Measurements from ENCODE around the gene IL22RA1. TPM values are rescaled to one million over a fixed set of nuclear protein-coding genes. Genes with fewer than 3 reads are reported as not detected.

The IL22RA1 gene
- total and polyA plus RNA-seq, 2 of the 8 experiments (the other 6 are each of a cell fraction or from before 2014, with no cell fraction given), result 0.17 to 0.32 TPM

GRCh38 chr1:24093732-24094131, 49.2 kb downstream of the IL22RA1 start:
- H3K4ac ChIP-seq (replicated peaks; ENCODE audit: insufficient read length, low read depth, low read length), result no peak overlapping the region
- H3K4me1 ChIP-seq (replicated peaks in 1 of 4; ENCODE audit: control insufficient read depth in 3 of 4, insufficient read depth in 4 of 4, low read length in 3 of 4), result peaks cover 0 to 6% (median 2%) of the 10 kb centered on the region in 4 experiments; a peak in 3 of 7 replicates
- H2BK12ac ChIP-seq (ENCODE audit: low read depth, low read length), result no peak overlapping the region
- no peak for FAIRE-seq
- no peaks in the 10 kb centered on the region for H3K36me3 ChIP-seq (ENCODE audit: control insufficient read depth in 2 of 4, insufficient read depth in 4 of 4, low read length in 3 of 4)
- H3K27ac ChIP-seq (ENCODE audit: low read depth, low read length), result no peak overlapping the region
- no peak overlapping the region for H4K5ac ChIP-seq (ENCODE audit: insufficient read length, low read depth, low read length)
- no peaks in the 10 kb centered on the region for H3K9me3 ChIP-seq (ENCODE audit: insufficient read depth in 2 of 2, low read depth in 1 of 2, low read length in 1 of 2)
- H3K23me2 ChIP-seq (ENCODE audit: low read depth, low read length), result no peaks in the 10 kb centered on the region
- no peaks in the 10 kb centered on the region for H3K79me1 ChIP-seq (ENCODE audit: low read depth, low read length)
- no peaks in the 10 kb centered on the region for H3K79me2 ChIP-seq (ENCODE audit: control insufficient read depth in 1 of 2, insufficient read depth in 2 of 2, low read length in 2 of 2)
- no peak overlapping the region for H2BK120ac ChIP-seq (replicated peaks; ENCODE audit: low read depth, low read length)
- H3K4me2 ChIP-seq (ENCODE audit: insufficient read depth in 1 of 2, low read depth in 2 of 2, low read length in 2 of 2), result no peak overlapping the region
- H3K18ac ChIP-seq (ENCODE audit: extremely low read depth, low read length), result no peak overlapping the region
- CTCF ChIA-PET (ENCODE audit: partially characterized antibody), result interaction anchor here (0.7 to 5.0 kb wide), 8 partner anchors 8 to 109 kb away, joined by 3 to 35 read pairs (median 3); partner anchors contain the start of gene MYOM3
- H2BK20ac ChIP-seq (ENCODE audit: low read length), result no peak overlapping the region
- WGBS, 2 experiments (ENCODE audit: extremely low coverage in 1 of 2, insufficient coverage in 1 of 2, insufficient read length in 1 of 2, insufficient replicate concordance in 2 of 2, low coverage in 1 of 2, low lambda C conversion rate in 2 of 2, missing lambda C conversion rate in 1 of 2), result 86% methylated on average over 7 of the region's 9 CpGs; no CpG with 5 or more reads in 1 of the 2 experiments
- no peak overlapping the region for H2BK15ac ChIP-seq (ENCODE audit: low read length)
- H4K8ac ChIP-seq (ENCODE audit: extremely low read depth, insufficient read depth, low read length), result no peak overlapping the region
- H3K23ac ChIP-seq (ENCODE audit: insufficient read length), result no peak overlapping the region
- no peaks in the 10 kb centered on the region for H4K20me1 ChIP-seq (replicated peaks in 1 of 2; ENCODE audit: control insufficient read depth in 1 of 2, insufficient read depth in 2 of 2, low read length in 2 of 2)
- H3K9ac ChIP-seq (replicated peaks in 1 of 4; ENCODE audit: extremely low read depth in 1 of 4, low read depth in 3 of 4, low read length in 3 of 4), result no peak overlapping the region
- POLR2A ChIA-PET (ENCODE audit: partially characterized antibody), result interaction anchor here (1.2 kb wide), 2 partner anchors 57 to 58 kb away, joined by 3 to 4 read pairs; no protein-coding TSS in a partner anchor
- H2AFZ ChIP-seq (ENCODE audit: low read length), result no peak overlapping the region
- no peak overlapping the region for H3K14ac ChIP-seq (ENCODE audit: insufficient read length)
- H2BK5ac ChIP-seq (ENCODE audit: low read depth, low read length), result no peak overlapping the region
- no peaks in the 10 kb centered on the region for H3K27me3 ChIP-seq (replicated peaks in 1 of 4; ENCODE audit: control insufficient read depth in 3 of 4, extremely low read depth in 1 of 4, insufficient read depth in 3 of 4, low read length in 3 of 4)
- H3K56ac ChIP-seq (replicated peaks; ENCODE audit: insufficient read length, low read depth, low read length), result no peak overlapping the region
- H3K4me3 ChIP-seq (ENCODE audit: extremely low read depth in 1 of 4, insufficient read depth in 2 of 4, low read depth in 3 of 4, low read length in 4 of 4), result no peak overlapping the region
- DNase-seq (ENCODE audit: low read depth in 1 of 2, low spot score in 2 of 2), result no peak
- no peak overlapping the region for H4K91ac ChIP-seq (replicated peaks; ENCODE audit: insufficient read length, low read length)
- H2AK5ac ChIP-seq (ENCODE audit: low read depth, low read length), result no peak overlapping the region
- TF ChIP-seq CTCF (IDR thresholded peaks at IDR 0.05; ENCODE audit: control extremely low read depth in 1 of 3, insufficient read depth in 1 of 3, low read depth in 1 of 3, low read length in 3 of 3) (no peak), ASH2L (IDR thresholded peaks at IDR 0.05; ENCODE audit: low read length) (no peak), TBP (IDR thresholded peaks at IDR 0.05; ENCODE audit: low read depth, low read length) (no peak), EGR1 (IDR thresholded peaks at IDR 0.05; ENCODE audit: borderline replicate concordance, low read depth, low read length) (no peak), EP300 (IDR thresholded peaks at IDR 0.05; ENCODE audit: borderline replicate concordance in 1 of 2, low read depth in 2 of 2, low read length in 2 of 2) (no peak), TCF12 (IDR thresholded peaks at IDR 0.05; ENCODE audit: low read depth, low read length) (no peak), RNF2 (IDR thresholded peaks at IDR 0.05; ENCODE audit: borderline replicate concordance, low read depth, low read length, missing control alignments, poor library complexity, severe bottlenecking) (no peak), EZH2 (IDR thresholded peaks at IDR 0.05; ENCODE audit: low read depth, low read length, severe bottlenecking) (no peak), SAP30 (IDR thresholded peaks at IDR 0.05; ENCODE audit: insufficient read depth, insufficient replicate concordance, low read length) (no peak), BCL11A (IDR thresholded peaks at IDR 0.05; ENCODE audit: low read depth in 2 of 2, low read length in 2 of 2) (no peak), SUZ12 (IDR thresholded peaks at IDR 0.05; ENCODE audit: low read length) (no peak)
